Liver (tissue), 9 donors: ENCODE data around the gene FAM228B. TPM values are rescaled to one million over a fixed set of nuclear protein-coding genes. Genes with fewer than 3 reads are reported as not detected.

Source experiments
- DNase-seq: peaks from one replicate; pipeline ENCODE4 v3.0.0-alpha.2; 2017; ENCODE audit warnings: low spot score
- H3K27ac ChIP-seq, 2 donors: one replicate each; pipeline ENCODE4 v1.7.0; 2013; ENCODE audit warnings: inconsistent platforms in 2 of 2, low read length in 2 of 2, control low read depth in 1 of 2, low read depth in 1 of 2, mild to moderate bottlenecking in 1 of 2
- H3K27me3 ChIP-seq, 4 donors: one replicate each; pipeline versions ENCODE4 v1.6.1 to v1.7.0; 2013; ENCODE audit warnings: low read length in 3 of 4, inconsistent platforms in 1 of 4, mild to moderate bottlenecking in 1 of 4, moderate library complexity in 1 of 4; ENCODE audit not compliant: control insufficient read depth in 4 of 4, insufficient read depth in 4 of 4
- H3K36me3 ChIP-seq, 4 donors: one replicate each; pipeline versions ENCODE4 v1.6.1 to v1.7.0; 2013; ENCODE audit warnings: low read length in 3 of 4, mild to moderate bottlenecking in 3 of 4, low read depth in 1 of 4, moderate library complexity in 1 of 4; ENCODE audit not compliant: control insufficient read depth in 4 of 4, insufficient read depth in 3 of 4
- H3K4me1 ChIP-seq, 4 donors: one replicate each; pipeline versions ENCODE4 v1.6.1 to v1.7.0; 2013; ENCODE audit warnings: low read length in 3 of 4, mild to moderate bottlenecking in 3 of 4, moderate library complexity in 1 of 4; ENCODE audit not compliant: control insufficient read depth in 4 of 4, insufficient read depth in 4 of 4
- H3K4me3 ChIP-seq, 3 donors: one replicate each; pipeline versions ENCODE4 v1.6.1 to v1.7.0; 2013; ENCODE audit warnings: low read length in 3 of 3, control low read depth in 1 of 3, low read depth in 1 of 3, mild to moderate bottlenecking in 1 of 3
- H3K9ac ChIP-seq, 2 donors: one replicate each; pipeline ENCODE4 v1.7.0; 2013; ENCODE audit warnings: low read length in 2 of 2, mild to moderate bottlenecking in 2 of 2, moderate library complexity in 2 of 2, control low read depth in 1 of 2, low read depth in 1 of 2
- H3K9me3 ChIP-seq, 4 donors: one replicate each; pipeline versions ENCODE4 v1.6.1 to v1.7.0; 2013; ENCODE audit warnings: low read length in 3 of 4; ENCODE audit not compliant: control insufficient read depth in 4 of 4
- EGR1 ChIP-seq, 2 donors: IDR thresholded peaks; 2 replicates each; pipeline ENCODE4 v1.6.1; 2016 to 2018; ENCODE audit warnings: antibody characterized with exemption in 2 of 2, low read depth in 2 of 2
- FOXA1 ChIP-seq: IDR thresholded peaks from 2 replicates; pipeline ENCODE4 v1.6.1; 2016; ENCODE audit warnings: antibody characterized with exemption
- FOXA2 ChIP-seq: IDR thresholded peaks from 2 replicates; pipeline ENCODE4 v1.6.1; 2016; ENCODE audit warnings: antibody characterized with exemption
- GABPA ChIP-seq, 2 donors: IDR thresholded peaks in 1 of 2; conservative IDR thresholded peaks in 1 of 2; 2 replicates each; pipeline ENCODE4 v1.6.1; 2016; ENCODE audit warnings: antibody characterized with exemption in 2 of 2, mild to moderate bottlenecking in 1 of 2, moderate library complexity in 1 of 2
- HNF4A ChIP-seq, 2 donors: conservative IDR thresholded peaks; 2 replicates each; pipeline ENCODE4 v1.6.1; 2016; ENCODE audit warnings: antibody characterized with exemption in 2 of 2, mild to moderate bottlenecking in 2 of 2
- JUND ChIP-seq, 2 donors: IDR thresholded peaks; 2 replicates each; pipeline ENCODE4 v1.6.1; 2016; ENCODE audit warnings: antibody characterized with exemption in 2 of 2
- RAD21 ChIP-seq, 2 donors: IDR thresholded peaks; 2 replicates each; pipeline ENCODE4 v1.6.1; 2016; ENCODE audit warnings: antibody characterized with exemption in 2 of 2, mild to moderate bottlenecking in 2 of 2
- RXRA ChIP-seq, 2 donors: IDR thresholded peaks; 2 replicates each; pipeline ENCODE4 v1.6.1; 2017 to 2018; ENCODE audit warnings: antibody characterized with exemption in 2 of 2, mild to moderate bottlenecking in 1 of 2
- SP1 ChIP-seq: IDR thresholded peaks from 2 replicates; pipeline ENCODE4 v1.6.1; 2018; ENCODE audit warnings: antibody characterized with exemption, mild to moderate bottlenecking
- TAF1 ChIP-seq: conservative IDR thresholded peaks from 2 replicates; pipeline ENCODE4 v1.6.1; 2016; ENCODE audit warnings: antibody characterized with exemption, mild to moderate bottlenecking
- YY1 ChIP-seq: IDR thresholded peaks from 2 replicates; pipeline ENCODE4 v1.6.1; 2016; ENCODE audit warnings: antibody characterized with exemption, mild to moderate bottlenecking
- ZBTB33 ChIP-seq: IDR thresholded peaks from 2 replicates; pipeline ENCODE4 v1.6.1; 2016; ENCODE audit warnings: antibody characterized with exemption
- WGBS: extraction: QIAGEN DNeasy Blood & Tissue Kit; methylation state at CpG from one replicate; pipeline ENCODE4 v1.1.7; 2013; 5-methylcytosine and 5-hydroxymethylcytosine counted together
- polyA plus RNA-seq, 2 donors: library from polyadenylated mRNA; stranded (reverse) in 1 of 2; unstranded in 1 of 2; fragments of 200-250 nt in 1 of 2; fragments of >200 nt in 1 of 2; fragmentation: Nextera tagmentation in 1 of 2; extraction: Ambion mirVana in 1 of 2; gene quantifications; one replicate each; pipeline versions ENCODE4 v1.2.1 to v1.2.3, GENCODE V29; 2013 to 2015
- total RNA-seq, 2 donors: library from RNA; depleted of rRNA; stranded (reverse); fragments of >200 nt; gene quantifications; one replicate each; pipeline ENCODE4 v1.2.3, GENCODE V29; 2014
- TF ChIP-seq, protein P1 (sequence below): fragments of 150-350 bp; IDR thresholded peaks from 2 replicates; pipeline ENCODE4 v1.5.1; 2017; ENCODE audit warnings: improper control_type of control experiment, low read depth, low read length; ENCODE audit not compliant: missing input control
- TF ChIP-seq, protein P2 (sequence below): IDR thresholded peaks from 2 replicates; pipeline ENCODE4 v1.6.1; 2016; ENCODE audit warnings: antibody characterized with exemption, mild to moderate bottlenecking
- donor health status: healthy.
- donor health status: healthy.
- donor health status: healthy.
- donor health status: healthy.
- donor health status: healthy.

Gene FAM228B
- total and polyA plus RNA-seq, 4 donors, result 0.68 to 4.2 (median 3.8) TPM

GRCh38 chr2:24160761-24161160, 37.5 kb downstream of the FAM228B start:
- H3K4me3 ChIP-seq, result no peak overlapping the region
- no peak overlapping the region for H3K9ac ChIP-seq
- no peaks in the 10 kb centered on the region for H3K36me3 ChIP-seq
- no peak overlapping the region for H3K27ac ChIP-seq
- DNase-seq, result no peak
- no peaks in the 10 kb centered on the region for H3K4me1 ChIP-seq
- TF ChIP-seq TAF1, result no peak
- TF ChIP-seq JUND (IDR thresholded peaks at IDR 0.05), result no peak
- TF ChIP-seq RXRA (IDR thresholded peaks at IDR 0.05), result no peak
- H3K27me3 ChIP-seq, result no peaks in the 10 kb centered on the region
- no peaks in the 10 kb centered on the region for H3K9me3 ChIP-seq

DNA sequence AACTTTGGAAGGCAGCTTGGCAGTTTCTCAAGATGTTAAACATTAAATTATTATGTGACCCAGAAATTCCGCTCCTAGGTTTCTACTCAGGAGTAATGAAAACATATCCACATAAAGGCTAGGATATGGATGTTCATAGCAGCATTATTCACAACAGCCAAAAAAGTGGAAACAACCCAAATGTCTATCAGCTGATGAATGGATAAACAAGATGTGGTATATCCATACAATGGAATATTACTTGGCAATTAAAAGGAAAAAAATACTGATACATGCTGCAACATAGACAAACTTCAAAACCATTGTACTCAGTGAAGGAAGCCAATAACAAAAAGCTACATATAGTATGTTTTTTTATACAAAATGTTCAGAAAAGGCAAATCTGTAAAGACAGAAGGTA, 39.2 kb downstream of the FAM228B start:
- no peak for TF ChIP-seq FOXA2
- no peak for TF ChIP-seq YY1
- no peak for TF ChIP-seq HNF4A (conservative IDR thresholded peaks at IDR 0.05)
- TF ChIP-seq ZBTB33, result no peak
- TF ChIP-seq RXRA (IDR thresholded peaks at IDR 0.05), result no peak
- TF ChIP-seq, protein P1, sequence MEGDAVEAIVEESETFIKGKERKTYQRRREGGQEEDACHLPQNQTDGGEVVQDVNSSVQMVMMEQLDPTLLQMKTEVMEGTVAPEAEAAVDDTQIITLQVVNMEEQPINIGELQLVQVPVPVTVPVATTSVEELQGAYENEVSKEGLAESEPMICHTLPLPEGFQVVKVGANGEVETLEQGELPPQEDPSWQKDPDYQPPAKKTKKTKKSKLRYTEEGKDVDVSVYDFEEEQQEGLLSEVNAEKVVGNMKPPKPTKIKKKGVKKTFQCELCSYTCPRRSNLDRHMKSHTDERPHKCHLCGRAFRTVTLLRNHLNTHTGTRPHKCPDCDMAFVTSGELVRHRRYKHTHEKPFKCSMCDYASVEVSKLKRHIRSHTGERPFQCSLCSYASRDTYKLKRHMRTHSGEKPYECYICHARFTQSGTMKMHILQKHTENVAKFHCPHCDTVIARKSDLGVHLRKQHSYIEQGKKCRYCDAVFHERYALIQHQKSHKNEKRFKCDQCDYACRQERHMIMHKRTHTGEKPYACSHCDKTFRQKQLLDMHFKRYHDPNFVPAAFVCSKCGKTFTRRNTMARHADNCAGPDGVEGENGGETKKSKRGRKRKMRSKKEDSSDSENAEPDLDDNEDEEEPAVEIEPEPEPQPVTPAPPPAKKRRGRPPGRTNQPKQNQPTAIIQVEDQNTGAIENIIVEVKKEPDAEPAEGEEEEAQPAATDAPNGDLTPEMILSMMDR, result no peak
- no peak for TF ChIP-seq JUND (IDR thresholded peaks at IDR 0.05)
- H3K4me1 ChIP-seq, result no peaks in the 10 kb centered on the region
- WGBS, result 97% methylated on average over 1 of the region's 1 CpG

GRCh38 chr2:24163186-24163585, 39.9 kb downstream of the FAM228B start:
- TF ChIP-seq, protein P2, sequence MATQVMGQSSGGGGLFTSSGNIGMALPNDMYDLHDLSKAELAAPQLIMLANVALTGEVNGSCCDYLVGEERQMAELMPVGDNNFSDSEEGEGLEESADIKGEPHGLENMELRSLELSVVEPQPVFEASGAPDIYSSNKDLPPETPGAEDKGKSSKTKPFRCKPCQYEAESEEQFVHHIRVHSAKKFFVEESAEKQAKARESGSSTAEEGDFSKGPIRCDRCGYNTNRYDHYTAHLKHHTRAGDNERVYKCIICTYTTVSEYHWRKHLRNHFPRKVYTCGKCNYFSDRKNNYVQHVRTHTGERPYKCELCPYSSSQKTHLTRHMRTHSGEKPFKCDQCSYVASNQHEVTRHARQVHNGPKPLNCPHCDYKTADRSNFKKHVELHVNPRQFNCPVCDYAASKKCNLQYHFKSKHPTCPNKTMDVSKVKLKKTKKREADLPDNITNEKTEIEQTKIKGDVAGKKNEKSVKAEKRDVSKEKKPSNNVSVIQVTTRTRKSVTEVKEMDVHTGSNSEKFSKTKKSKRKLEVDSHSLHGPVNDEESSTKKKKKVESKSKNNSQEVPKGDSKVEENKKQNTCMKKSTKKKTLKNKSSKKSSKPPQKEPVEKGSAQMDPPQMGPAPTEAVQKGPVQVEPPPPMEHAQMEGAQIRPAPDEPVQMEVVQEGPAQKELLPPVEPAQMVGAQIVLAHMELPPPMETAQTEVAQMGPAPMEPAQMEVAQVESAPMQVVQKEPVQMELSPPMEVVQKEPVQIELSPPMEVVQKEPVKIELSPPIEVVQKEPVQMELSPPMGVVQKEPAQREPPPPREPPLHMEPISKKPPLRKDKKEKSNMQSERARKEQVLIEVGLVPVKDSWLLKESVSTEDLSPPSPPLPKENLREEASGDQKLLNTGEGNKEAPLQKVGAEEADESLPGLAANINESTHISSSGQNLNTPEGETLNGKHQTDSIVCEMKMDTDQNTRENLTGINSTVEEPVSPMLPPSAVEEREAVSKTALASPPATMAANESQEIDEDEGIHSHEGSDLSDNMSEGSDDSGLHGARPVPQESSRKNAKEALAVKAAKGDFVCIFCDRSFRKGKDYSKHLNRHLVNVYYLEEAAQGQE, result no peak
- TF ChIP-seq YY1, result no peak
- no peak for TF ChIP-seq FOXA1
- no peak for TF ChIP-seq SP1
- TF ChIP-seq RXRA (IDR thresholded peaks at IDR 0.05), result no peak
- no peak for TF ChIP-seq EGR1 (IDR thresholded peaks at IDR 0.05; ENCODE audit: low read depth in 2 of 2)
- no peak for TF ChIP-seq JUND (IDR thresholded peaks at IDR 0.05)
- TF ChIP-seq, protein P1, result no peak
- no peak for TF ChIP-seq RAD21 (IDR thresholded peaks at IDR 0.05)
- no peak for TF ChIP-seq ZBTB33
- TF ChIP-seq GABPA (IDR thresholded peaks at IDR 0.05 in 1 of 2, conservative IDR thresholded peaks at IDR 0.05 in 1 of 2), result no peak
- H3K27me3 ChIP-seq, result no peaks in the 10 kb centered on the region
- H3K9ac ChIP-seq, result no peak overlapping the region
- no peak overlapping the region for H3K27ac ChIP-seq
- 54% methylated on average over 3 of the region's 3 CpGs for WGBS
- H3K4me1 ChIP-seq, result no peaks in the 10 kb centered on the region
- no peak for DNase-seq
- no peaks in the 10 kb centered on the region for H3K36me3 ChIP-seq
- H3K4me3 ChIP-seq, result no peak overlapping the region
- no peaks in the 10 kb centered on the region for H3K9me3 ChIP-seq

More for the DNA sequence above, 39.2 kb downstream of the FAM228B start:
- DNase-seq, result no peak
- Histone ChIP-seq H3K36me3 (no peaks in the 10 kb centered on the region), H3K9me3 (no peaks in the 10 kb centered on the region), H3K27ac (no peak overlapping the region), H3K9ac (no peak overlapping the region), H3K4me3 (no peak overlapping the region), H3K27me3 (no peaks in the 10 kb centered on the region)
